Measurements from ENCODE around the gene FKBP2. TPM values are rescaled to one million over a fixed set of nuclear protein-coding genes. Genes with fewer than 3 reads are reported as not detected.

The FKBP2 gene
- polyA plus RNA-seq, 1 donor from 2014 or later: 101 TPM

GRCh38 chr11:64234647-64235379, 6.1 kb upstream of the FKBP2 start:
- H3K4me1 Mint-ChIP-seq: peaks cover 29 to 45% (median 42%) of the 10 kb centered on the region in 3 donors
- H3K36me3 Mint-ChIP-seq: peaks cover 3% of the 10 kb centered on the region
- H3K4me3 Mint-ChIP-seq: peak overlapping the region; percentile 91 to 97 (median 94)
- H3K27ac Mint-ChIP-seq: peak overlapping the region; percentile 88 to 100 (median 93)
- H3K9me3 Mint-ChIP-seq: no peaks in the 10 kb centered on the region
- H3K27me3 Mint-ChIP-seq: no peaks in the 10 kb centered on the region

- H3K27me3 Mint-ChIP-seq: no peaks in the 10 kb centered on the region
- H3K9me3 Mint-ChIP-seq: no peaks in the 10 kb centered on the region
- peak overlapping the region; percentile 88 to 100 (median 93) for H3K27ac Mint-ChIP-seq
- H3K36me3 Mint-ChIP-seq: peaks cover 3% of the 10 kb centered on the region
- peak overlapping the region; percentile 91 to 97 (median 94) for H3K4me3 Mint-ChIP-seq
- H3K4me1 Mint-ChIP-seq: peaks cover 30 to 52% (median 44%) of the 10 kb centered on the region in 3 donors
These were observed 5.3 kb upstream of the FKBP2 start for GRCh38 chr11:64235437-64236161.

GRCh38 chr11:64237484-64237951, 3.4 kb upstream of the FKBP2 start:
- H3K4me3 Mint-ChIP-seq: peak overlapping the region; percentile 41 to 95 (median 78)

GRCh38 chr11:64238076-64238475, 2.8 kb upstream of the FKBP2 start:
- Mint-ChIP-seq H3K27me3 (no peaks in the 10 kb centered on the region), H3K9me3 (no peaks in the 10 kb centered on the region), H3K27ac (peak overlapping the region; percentile 96 to 100 (median 100)), H3K4me1 (peaks cover 38 to 47% (median 41%) of the 10 kb centered on the region in 3 donors), H3K4me3 (peak overlapping the region; percentile 41 to 95 (median 76)), H3K36me3 (peaks cover 3% of the 10 kb centered on the region)

More at GRCh38 chr11:64237484-64237951, 3.4 kb upstream of the FKBP2 start:
- Mint-ChIP-seq H3K27me3 (no peaks in the 10 kb centered on the region), H3K9me3 (no peaks in the 10 kb centered on the region), H3K4me1 (peaks cover 38 to 45% (median 40%) of the 10 kb centered on the region in 3 donors), H3K36me3 (peaks cover 3% of the 10 kb centered on the region), H3K27ac (peak overlapping the region; percentile 96 to 100 (median 100))

- Mint-ChIP-seq H3K9me3 (no peaks in the 10 kb centered on the region), H3K27me3 (no peaks in the 10 kb centered on the region), H3K27ac (peak overlapping the region; percentile 96 to 100 (median 100)), H3K4me1 (peaks cover 38 to 45% (median 44%) of the 10 kb centered on the region in 3 donors), H3K4me3 (peak overlapping the region; percentile 21 to 95 (median 52)), H3K36me3 (peaks cover 3% of the 10 kb centered on the region)
These were observed 1.9 kb upstream of the FKBP2 start for GRCh38 chr11:64238999-64239398.

GRCh38 chr11:64239662-64240434, 1.0 kb upstream of the FKBP2 start:
- Mint-ChIP-seq H3K27ac (peak overlapping the region; percentile 99 to 100 (median 100)), H3K4me1 (peaks cover 38 to 45% (median 44%) of the 10 kb centered on the region in 3 donors), H3K4me3 (peak overlapping the region; percentile 87 to 98 (median 96)), H3K27me3 (no peaks in the 10 kb centered on the region), H3K9me3 (no peaks in the 10 kb centered on the region), H3K36me3 (peaks cover 3% of the 10 kb centered on the region)

GRCh38 chr11:64241241-64241490, 271 bp downstream of the FKBP2 start:
- Mint-ChIP-seq H3K27ac (peak overlapping the region; percentile 99 to 100 (median 100)), H3K9me3 (no peaks in the 10 kb centered on the region), H3K36me3 (peaks cover 1% of the 10 kb centered on the region), H3K4me3 (peak overlapping the region; percentile 87 to 98 (median 96)), H3K4me1 (peaks cover 33 to 42% (median 37%) of the 10 kb centered on the region in 3 donors), H3K27me3 (no peaks in the 10 kb centered on the region)

- Mint-ChIP-seq H3K27me3 (no peaks in the 10 kb centered on the region), H3K27ac (peak overlapping the region; percentile 99 to 100 (median 100)), H3K36me3 (peaks cover 1% of the 10 kb centered on the region), H3K4me3 (peak overlapping the region; percentile 87 to 98 (median 96)), H3K9me3 (no peaks in the 10 kb centered on the region), H3K4me1 (peaks cover 33 to 42% (median 37%) of the 10 kb centered on the region in 3 donors)
These were observed 838 bp downstream of the FKBP2 start for GRCh38 chr11:64241491-64242374.

- Mint-ChIP-seq H3K4me1 (peaks cover 24 to 29% (median 27%) of the 10 kb centered on the region in 3 donors), H3K36me3 (peaks cover under 1% of the 10 kb centered on the region), H3K4me3 (peak overlapping the region; percentile 32 to 89 (median 65)), H3K27me3 (no peaks in the 10 kb centered on the region), H3K9me3 (no peaks in the 10 kb centered on the region), H3K27ac (peak overlapping the region in 2 of 3 donors; percentile 19 to 90)
These were observed 2.5 kb downstream of the FKBP2 start for GRCh38 chr11:64243236-64243854.

- H3K4me1 Mint-ChIP-seq: peaks cover 17 to 22% (median 21%) of the 10 kb centered on the region in 3 donors
- H3K27me3 Mint-ChIP-seq: no peaks in the 10 kb centered on the region
- peak overlapping the region in 1 of 3 donors; percentile 90 for H3K27ac Mint-ChIP-seq
- H3K36me3 Mint-ChIP-seq: no peaks in the 10 kb centered on the region
- peak overlapping the region in 2 of 4 donors; percentile 23 to 89 for H3K4me3 Mint-ChIP-seq
- H3K9me3 Mint-ChIP-seq: no peaks in the 10 kb centered on the region
These were observed 3.2 kb downstream of the FKBP2 start for GRCh38 chr11:64244107-64244506.

GRCh38 chr11:64244966-64245365, 4.1 kb downstream of the FKBP2 start:
- peak overlapping the region in 2 of 4 donors; percentile 80 to 91 for H3K4me3 Mint-ChIP-seq
- H3K4me1 Mint-ChIP-seq: peaks cover 15 to 18% (median 16%) of the 10 kb centered on the region in 3 donors
- no peaks in the 10 kb centered on the region for H3K36me3 Mint-ChIP-seq
- no peaks in the 10 kb centered on the region for H3K27me3 Mint-ChIP-seq
- no peaks in the 10 kb centered on the region for H3K9me3 Mint-ChIP-seq
- H3K27ac Mint-ChIP-seq: peak overlapping the region in 1 of 3 donors; percentile 96

GRCh38 chr11:64245401-64245796, 4.5 kb downstream of the FKBP2 start:
- Mint-ChIP-seq H3K4me1 (peaks cover 11 to 14% (median 12%) of the 10 kb centered on the region in 3 donors), H3K9me3 (no peaks in the 10 kb centered on the region), H3K36me3 (no peaks in the 10 kb centered on the region), H3K4me3 (peak overlapping the region; percentile 80 to 97 (median 94)), H3K27me3 (no peaks in the 10 kb centered on the region), H3K27ac (peak overlapping the region; percentile 73 to 96 (median 78))

GRCh38 chr11:64245797-64246620, 5.1 kb downstream of the FKBP2 start:
- Mint-ChIP-seq H3K27me3 (no peaks in the 10 kb centered on the region), H3K4me3 (peak overlapping the region; percentile 80 to 97 (median 94)), H3K4me1 (peaks cover 5 to 13% (median 12%) of the 10 kb centered on the region in 3 donors)

More at GRCh38 chr11:64245797-64246620, 5.1 kb downstream of the FKBP2 start:
- Mint-ChIP-seq H3K9me3 (no peaks in the 10 kb centered on the region), H3K27ac (peak overlapping the region; percentile 73 to 96 (median 78)), H3K36me3 (no peaks in the 10 kb centered on the region)
